HUES6 (cell line): ENCODE data around the gene LUC7L3.

Experiments
- H3K27ac ChIP-seq: 2 replicates; pipeline ENCODE4 v1.7.0; 2013; ENCODE audit warnings: low read depth, mild to moderate bottlenecking, low read length, inconsistent platforms
- H3K27me3 ChIP-seq: 2 replicates; pipeline ENCODE4 v1.6.1; 2013; ENCODE audit warnings: low read length; ENCODE audit not compliant: control insufficient read depth, insufficient read depth
- H3K36me3 ChIP-seq: 2 replicates; pipeline ENCODE4 v1.6.1; 2013; ENCODE audit warnings: low read length; ENCODE audit not compliant: control insufficient read depth, insufficient read depth
- H3K4me1 ChIP-seq: 2 replicates; pipeline ENCODE4 v1.6.1; 2013; ENCODE audit warnings: low read length; ENCODE audit not compliant: control insufficient read depth, insufficient read depth
- H3K4me3 ChIP-seq: 2 replicates; pipeline ENCODE4 v1.5.1; 2013; ENCODE audit warnings: low read depth, low read length
- H3K9ac ChIP-seq: one replicate; pipeline ENCODE4 v1.6.1; 2013; ENCODE audit warnings: mild to moderate bottlenecking, low read length
- H3K9me3 ChIP-seq: 2 replicates; pipeline ENCODE4 v1.6.1; 2013; ENCODE audit warnings: low read depth, low read length; ENCODE audit not compliant: control insufficient read depth, insufficient read depth

Gene LUC7L3

DNA sequence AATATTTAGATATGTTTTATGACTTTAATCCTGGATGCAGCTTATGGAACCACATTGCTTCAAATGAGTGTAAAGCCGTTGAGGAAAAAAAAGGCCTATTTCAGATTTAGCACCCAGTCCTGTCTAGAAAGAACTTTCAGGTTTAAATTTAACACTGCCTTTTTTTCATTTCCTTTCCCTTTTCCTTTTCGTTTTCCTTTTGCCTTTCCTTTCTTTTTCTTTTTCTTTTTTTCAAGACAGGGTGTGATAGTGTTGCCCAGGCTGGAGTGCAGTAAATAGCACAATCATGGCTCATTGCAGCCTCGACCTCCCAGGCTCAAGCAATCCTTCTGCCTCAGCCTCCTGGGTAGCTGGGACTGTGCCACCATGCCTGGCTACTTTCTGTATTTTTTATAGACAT lies 15.9 kb downstream of the LUC7L3 start:
- Histone ChIP-seq H3K9me3 (no peaks in the 10 kb centered on the region), H3K9ac (no peak overlapping the region), H3K36me3 (peaks cover 46% of the 10 kb centered on the region), H3K4me3 (no peak overlapping the region), H3K27ac (no peak overlapping the region), H3K27me3 (no peaks in the 10 kb centered on the region), H3K4me1 (no peaks in the 10 kb centered on the region)

DNA sequence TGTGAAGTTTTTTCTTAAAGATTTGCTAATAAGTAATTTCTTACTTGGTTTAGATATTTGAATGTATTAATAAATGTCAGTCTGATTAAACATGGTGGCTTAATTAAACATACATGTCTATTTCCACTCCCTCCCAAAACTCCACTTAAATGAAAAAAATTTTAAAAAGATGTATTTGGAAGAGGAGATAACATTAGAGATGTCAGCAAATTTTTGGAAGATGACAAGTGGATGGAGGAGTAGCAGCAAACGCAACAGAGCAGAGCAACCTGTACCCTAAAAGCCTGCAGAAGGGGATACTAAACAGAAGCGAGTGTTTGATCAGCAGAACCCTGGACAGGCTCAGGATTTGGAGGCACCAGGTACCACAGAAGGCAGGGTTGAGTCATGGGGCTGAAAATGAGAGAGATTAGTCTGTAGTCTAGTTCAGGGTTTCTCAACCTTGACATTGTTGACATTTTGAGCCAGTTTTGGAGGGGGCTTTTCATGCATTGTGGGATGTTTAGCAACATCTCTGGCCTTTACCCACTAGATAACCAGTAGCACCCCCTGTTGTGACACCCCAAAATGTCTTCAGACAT lies 17.8 kb downstream of the LUC7L3 start:
- Histone ChIP-seq H3K9ac (no peak overlapping the region), H3K27ac (no peak overlapping the region), H3K4me3 (no peak overlapping the region), H3K36me3 (peaks cover 61% of the 10 kb centered on the region), H3K27me3 (no peaks in the 10 kb centered on the region), H3K4me1 (no peaks in the 10 kb centered on the region), H3K9me3 (no peaks in the 10 kb centered on the region)

DNA sequence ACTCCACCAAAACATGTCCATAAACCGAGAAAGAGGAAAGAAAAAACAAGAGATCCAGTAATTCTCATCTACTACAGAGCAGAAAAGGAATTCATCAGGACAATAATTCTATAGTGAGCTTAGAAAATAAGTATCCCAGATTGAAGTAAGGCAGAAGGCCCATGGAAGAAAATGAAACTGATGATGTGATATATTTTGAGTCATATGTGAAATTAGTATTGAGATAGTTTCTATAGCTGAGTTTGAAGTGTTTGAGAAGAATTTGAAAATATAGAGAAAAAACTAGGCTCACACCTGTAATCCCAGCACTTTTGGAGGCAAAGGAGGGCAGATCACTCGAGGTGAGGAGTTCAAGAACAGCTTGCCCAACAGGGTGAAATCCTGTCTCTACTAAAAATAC lies 19.7 kb downstream of the LUC7L3 start:
- Histone ChIP-seq H3K4me1 (no peaks in the 10 kb centered on the region), H3K9ac (no peak overlapping the region), H3K27ac (no peak overlapping the region), H3K27me3 (no peaks in the 10 kb centered on the region), H3K4me3 (no peak overlapping the region), H3K9me3 (no peaks in the 10 kb centered on the region), H3K36me3 (peaks cover 80% of the 10 kb centered on the region)

DNA sequence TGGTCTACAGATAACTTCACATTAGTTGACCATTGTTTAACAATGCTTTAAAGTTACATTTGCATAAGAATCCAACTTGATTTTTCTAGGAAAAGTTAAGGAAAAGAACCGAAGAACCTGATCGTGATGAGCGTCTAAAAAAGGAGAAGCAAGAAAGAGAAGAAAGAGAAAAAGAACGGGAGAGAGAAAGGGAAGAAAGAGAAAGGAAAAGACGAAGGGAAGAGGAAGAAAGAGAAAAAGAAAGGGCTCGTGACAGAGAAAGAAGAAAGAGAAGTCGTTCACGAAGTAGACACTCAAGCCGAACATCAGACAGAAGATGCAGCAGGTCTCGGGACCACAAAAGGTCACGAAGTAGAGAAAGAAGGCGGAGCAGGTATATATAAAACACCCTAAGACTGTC lies 26.2 kb downstream of the LUC7L3 start:
- Histone ChIP-seq H3K9ac (no peak overlapping the region), H3K27ac (no peak overlapping the region), H3K4me3 (no peak overlapping the region), H3K36me3 (peaks cover 99% of the 10 kb centered on the region), H3K27me3 (no peaks in the 10 kb centered on the region), H3K9me3 (no peaks in the 10 kb centered on the region), H3K4me1 (no peaks in the 10 kb centered on the region)

DNA sequence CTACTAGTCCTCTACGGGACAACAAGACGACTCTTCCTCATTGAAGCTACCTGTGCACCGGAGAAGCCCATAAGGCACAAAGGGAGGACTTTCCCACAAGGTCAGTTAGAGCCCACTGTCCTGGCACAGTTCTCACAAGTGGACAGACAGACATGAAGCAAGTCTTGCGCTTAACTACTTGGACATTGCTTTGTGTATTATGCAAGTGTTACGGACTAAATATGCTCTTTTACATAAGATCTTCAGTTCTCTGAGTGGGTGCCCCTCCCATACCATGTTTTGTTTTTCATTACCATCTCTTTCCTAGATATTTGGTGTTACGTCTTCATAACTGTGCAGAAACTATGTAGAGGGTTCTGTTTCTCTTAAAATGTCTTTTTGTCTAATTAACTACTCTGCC lies 29.8 kb downstream of the LUC7L3 start:
- Histone ChIP-seq H3K9me3 (no peaks in the 10 kb centered on the region), H3K36me3 (peaks cover 98% of the 10 kb centered on the region), H3K27ac (no peak overlapping the region), H3K4me3 (no peak overlapping the region), H3K27me3 (no peaks in the 10 kb centered on the region), H3K9ac (no peak overlapping the region), H3K4me1 (no peaks in the 10 kb centered on the region)

DNA sequence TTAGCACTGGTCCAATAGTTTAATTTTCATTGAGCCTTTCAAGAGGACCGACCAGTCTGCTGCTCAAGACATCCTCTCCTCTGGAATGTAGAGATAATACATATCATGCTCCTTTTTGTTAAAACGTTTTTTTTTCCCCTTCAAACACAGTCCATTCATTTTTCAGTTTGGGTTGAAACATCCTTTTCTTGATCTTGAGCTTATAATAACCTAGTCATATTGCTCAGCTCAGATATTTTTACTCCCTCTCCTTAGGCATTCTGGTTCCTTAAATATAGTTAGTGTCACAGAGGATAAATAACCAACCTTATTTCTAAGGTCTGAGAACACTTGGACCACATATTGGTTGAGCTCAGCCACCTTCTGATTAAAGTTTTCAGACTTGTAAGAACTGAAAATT lies 35.1 kb downstream of the LUC7L3 start:
- Histone ChIP-seq H3K36me3 (peaks cover 56% of the 10 kb centered on the region), H3K9ac (no peak overlapping the region), H3K27me3 (no peaks in the 10 kb centered on the region), H3K9me3 (no peaks in the 10 kb centered on the region), H3K4me3 (no peak overlapping the region), H3K27ac (no peak overlapping the region), H3K4me1 (no peaks in the 10 kb centered on the region)

DNA sequence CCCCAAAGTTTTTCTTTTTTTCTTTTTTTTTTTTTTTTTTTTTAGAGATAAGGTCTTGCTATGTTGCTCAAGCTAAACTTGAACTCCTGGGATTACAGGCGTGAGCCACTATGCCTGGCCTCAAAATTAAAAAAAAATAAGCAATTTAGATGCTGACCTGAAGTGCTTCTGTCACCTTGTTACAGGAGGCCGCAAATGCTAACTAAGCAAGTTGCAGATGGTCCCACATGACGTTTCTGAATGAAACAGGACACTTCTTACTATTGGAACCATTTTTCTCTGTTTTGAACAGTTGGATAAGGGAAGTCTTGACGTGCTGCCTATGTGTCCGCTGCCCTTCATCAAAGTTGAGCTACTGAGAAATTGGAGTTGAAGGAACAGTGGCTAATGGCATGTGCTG lies 39.1 kb downstream of the LUC7L3 start:
- Histone ChIP-seq H3K36me3 (peaks cover 17% of the 10 kb centered on the region), H3K4me1 (peaks cover 6% of the 10 kb centered on the region), H3K27me3 (no peaks in the 10 kb centered on the region), H3K4me3 (no peak overlapping the region), H3K9ac (no peak overlapping the region), H3K27ac (no peak overlapping the region), H3K9me3 (no peaks in the 10 kb centered on the region)

DNA sequence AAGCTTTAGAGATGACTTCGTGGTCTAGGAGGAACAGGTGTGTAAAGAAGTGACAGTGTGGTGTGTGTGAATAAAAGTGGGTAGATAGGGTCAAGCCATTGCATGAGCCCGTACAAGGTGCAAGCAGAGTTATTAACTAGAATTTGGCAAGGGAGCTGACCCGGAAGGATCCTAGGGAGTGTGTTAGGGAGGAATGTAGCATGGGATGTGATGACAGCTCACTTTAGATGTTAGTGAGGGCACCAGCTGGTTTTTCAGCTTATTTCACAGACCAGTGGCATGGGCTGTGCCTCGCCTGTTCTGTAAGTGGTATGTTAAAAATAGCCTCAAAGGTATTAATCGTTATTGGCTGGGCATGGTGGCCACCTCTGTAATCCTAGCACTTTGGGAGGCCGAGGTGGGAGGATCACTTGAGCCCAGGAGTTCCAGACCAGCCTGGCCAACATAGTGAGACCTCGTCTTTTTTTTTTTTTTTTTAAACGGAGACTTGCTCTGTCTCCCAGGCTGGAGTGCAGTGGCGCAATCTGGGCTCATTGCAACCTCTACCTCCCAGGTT lies 39.7 kb downstream of the LUC7L3 start:
- no peak overlapping the region for H3K27ac ChIP-seq
- peaks cover 11% of the 10 kb centered on the region for H3K36me3 ChIP-seq
- peaks cover 11% of the 10 kb centered on the region for H3K4me1 ChIP-seq
- no peak overlapping the region for H3K4me3 ChIP-seq
- no peaks in the 10 kb centered on the region for H3K9me3 ChIP-seq
- H3K9ac ChIP-seq, result no peak overlapping the region
- no peaks in the 10 kb centered on the region for H3K27me3 ChIP-seq

DNA sequence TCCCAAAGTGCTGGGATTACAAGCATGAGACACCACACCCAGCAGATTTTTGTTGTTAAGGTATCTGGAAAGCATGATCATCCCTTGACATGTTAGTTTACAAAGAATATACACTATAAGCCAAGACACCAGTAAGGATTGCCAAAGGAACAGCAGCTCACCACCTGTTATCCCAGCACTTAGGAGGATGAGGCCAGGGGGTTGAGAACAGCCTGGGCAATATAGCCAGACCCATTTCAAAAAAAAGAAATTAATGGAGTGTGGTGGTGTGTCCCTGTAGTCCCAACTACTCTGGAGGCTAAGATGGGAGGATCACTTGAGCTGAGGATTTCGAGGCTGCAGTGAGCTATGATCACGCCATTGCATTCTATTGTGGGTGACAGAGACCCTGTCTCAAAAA lies 42.8 kb downstream of the LUC7L3 start:
- no peaks in the 10 kb centered on the region for H3K36me3 ChIP-seq
- no peak overlapping the region for H3K4me3 ChIP-seq
- peaks cover 19% of the 10 kb centered on the region for H3K4me1 ChIP-seq
- no peak overlapping the region for H3K27ac ChIP-seq
- no peaks in the 10 kb centered on the region for H3K9me3 ChIP-seq
- H3K27me3 ChIP-seq, result no peaks in the 10 kb centered on the region
- no peak overlapping the region for H3K9ac ChIP-seq

DNA sequence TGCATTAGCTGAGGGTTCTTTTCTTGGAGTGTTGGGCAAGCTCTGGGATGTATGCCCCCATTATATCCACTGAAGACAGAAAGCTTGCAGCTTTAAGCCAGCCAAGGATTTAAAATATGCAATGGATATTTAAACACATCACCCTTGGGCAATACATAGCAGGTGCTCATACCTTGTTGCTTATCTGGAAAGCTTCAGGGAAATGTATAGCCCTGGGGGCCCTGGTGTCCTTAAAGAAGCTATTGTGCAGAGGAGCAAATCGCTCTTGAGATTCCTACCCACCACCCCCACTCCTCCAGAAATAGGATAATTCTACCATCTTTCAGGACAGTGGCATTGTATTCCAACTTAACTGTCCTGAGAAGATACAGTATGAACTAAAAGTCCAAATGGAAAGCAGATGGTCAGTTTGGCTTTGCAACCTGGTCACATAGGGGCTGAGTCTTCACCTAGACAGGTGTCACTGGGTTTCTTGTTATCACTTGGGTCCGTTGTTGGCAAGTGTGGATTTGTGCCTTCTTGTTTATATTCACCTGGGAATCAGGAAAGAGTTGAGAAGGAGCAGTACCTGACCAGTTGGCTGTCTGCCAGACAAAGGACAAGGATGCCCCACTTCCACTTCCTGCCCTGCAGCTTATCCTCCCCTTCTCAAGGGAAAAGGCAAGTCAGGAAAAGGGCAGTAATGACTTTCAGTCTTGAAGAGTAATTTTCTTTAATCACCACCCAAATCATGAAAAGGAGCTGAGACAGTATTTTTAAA lies 44.5 kb downstream of the LUC7L3 start:
- no peaks in the 10 kb centered on the region for H3K9me3 ChIP-seq
- H3K27me3 ChIP-seq, result no peaks in the 10 kb centered on the region
- H3K9ac ChIP-seq, result no peak overlapping the region
- no peak overlapping the region for H3K4me3 ChIP-seq
- H3K36me3 ChIP-seq, result no peaks in the 10 kb centered on the region
- H3K27ac ChIP-seq, result no peak overlapping the region
- H3K4me1 ChIP-seq, result peaks cover 19% of the 10 kb centered on the region

DNA sequence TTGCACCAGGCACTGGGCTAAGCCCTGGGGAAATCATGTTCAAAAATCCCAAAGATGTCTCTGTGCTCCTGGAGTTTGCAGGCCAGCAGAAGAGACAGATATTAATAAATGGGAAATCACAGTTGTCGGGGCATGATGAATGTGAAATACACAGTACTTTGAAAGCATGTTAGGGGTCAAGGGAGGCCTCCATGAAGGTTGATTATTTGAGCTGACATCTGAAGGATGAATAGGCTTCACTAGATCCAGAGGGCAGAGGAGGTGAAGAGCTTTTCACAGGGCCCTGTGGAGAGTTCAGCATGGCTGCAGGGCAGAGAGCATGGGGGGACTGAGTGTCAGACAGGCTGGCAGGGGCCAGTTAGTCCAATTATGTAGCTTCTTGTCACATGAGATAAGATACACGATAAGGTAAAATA lies 45.3 kb downstream of the LUC7L3 start:
- H3K36me3 ChIP-seq, result no peaks in the 10 kb centered on the region
- H3K4me1 ChIP-seq, result peaks cover 19% of the 10 kb centered on the region
- H3K27me3 ChIP-seq, result no peaks in the 10 kb centered on the region
- H3K27ac ChIP-seq, result no peak overlapping the region
- H3K4me3 ChIP-seq, result no peak overlapping the region
- no peaks in the 10 kb centered on the region for H3K9me3 ChIP-seq
- H3K9ac ChIP-seq, result no peak overlapping the region
